GM19455 (cell line): ENCODE measurements around the gene TSC22D1.
"Not testable (repeated sequence)": the region's sequence is repeated elsewhere in the genome, so short reads cannot be mapped to it uniquely, and the experiment has no call there.

ENCODE experiments used
- ATAC-seq: cut with Tn5 transposase; IDR thresholded peaks from one replicate; pipeline ENCODE4 v1.9.1; 2021; ENCODE audit not compliant: unreplicated experiment

Gene TSC22D1

DNA sequence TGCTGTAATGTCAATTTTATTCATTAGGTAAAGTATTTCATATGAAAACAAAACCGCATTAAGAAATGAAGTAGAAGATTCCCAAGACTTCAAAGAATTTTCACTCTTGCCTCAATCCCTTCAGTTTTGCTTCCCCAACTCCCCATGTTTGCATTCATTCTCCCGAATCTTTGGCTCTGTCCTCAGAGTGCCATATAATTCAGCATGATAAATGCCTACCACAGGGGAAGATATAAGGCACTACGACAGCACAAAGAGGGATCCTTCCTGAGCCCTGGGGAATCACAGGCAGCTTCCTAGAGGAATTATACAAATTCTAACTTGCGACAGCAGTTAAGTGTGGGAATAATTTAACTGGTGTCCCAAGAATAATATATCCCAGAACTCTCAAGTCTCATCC lies 68.5 kb downstream of the TSC22D1 start:
- ATAC-seq = no peak

DNA sequence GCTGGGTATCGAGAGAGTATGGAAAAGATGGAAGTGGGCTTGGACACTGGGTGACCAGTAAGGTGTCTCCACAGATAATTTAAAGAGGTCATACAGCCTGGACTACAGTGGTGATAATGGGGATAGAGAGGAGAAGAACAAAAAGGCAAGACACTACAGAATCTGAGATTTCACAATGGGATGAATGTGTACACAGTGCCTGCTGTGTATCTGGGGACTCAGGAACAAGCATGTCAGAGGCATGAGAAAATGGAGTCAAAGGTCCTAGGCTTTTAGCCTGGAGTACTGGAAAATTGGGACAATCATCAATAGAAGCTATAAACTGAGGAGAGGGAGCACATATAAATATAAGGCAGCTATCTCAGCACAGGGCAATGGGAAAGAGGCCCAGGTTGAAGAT lies 69.4 kb downstream of the TSC22D1 start:
- ATAC-seq = no peak

- no peak for ATAC-seq
These were observed 69.9 kb downstream of the TSC22D1 start for GRCh38 chr13:44506251-44506650.

GRCh38 chr13:44504116-44504515 lies 72.0 kb downstream of the TSC22D1 start:
- no peak for ATAC-seq

GRCh38 chr13:44498969-44499368 lies 77.2 kb downstream of the TSC22D1 start:
- ATAC-seq = no peak

- ATAC-seq = no peak
These were observed 77.6 kb downstream of the TSC22D1 start for GRCh38 chr13:44498502-44498901.

DNA sequence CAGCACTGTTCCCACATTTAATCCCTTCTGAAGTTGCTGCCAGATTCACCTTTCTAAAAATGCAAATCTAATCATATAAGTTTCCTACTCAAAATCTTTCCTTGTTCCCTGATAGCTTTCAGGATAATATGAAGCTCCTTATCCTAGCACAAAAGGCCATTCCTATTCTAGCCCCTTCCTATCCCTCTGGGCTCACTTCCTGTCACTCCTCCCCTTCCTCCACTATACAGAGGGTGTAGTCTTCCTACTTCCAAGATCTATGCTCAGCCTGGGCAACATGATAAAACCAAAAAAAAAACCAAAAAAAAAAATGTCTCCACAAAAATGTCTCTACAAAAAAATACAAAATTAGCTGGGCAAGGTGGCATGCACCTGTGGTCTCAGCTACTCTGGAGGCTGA lies 78.3 kb downstream of the TSC22D1 start:
- no peak for ATAC-seq

- ATAC-seq = no peak
These were observed 82.8 kb downstream of the TSC22D1 start for GRCh38 chr13:44493213-44493812.

DNA sequence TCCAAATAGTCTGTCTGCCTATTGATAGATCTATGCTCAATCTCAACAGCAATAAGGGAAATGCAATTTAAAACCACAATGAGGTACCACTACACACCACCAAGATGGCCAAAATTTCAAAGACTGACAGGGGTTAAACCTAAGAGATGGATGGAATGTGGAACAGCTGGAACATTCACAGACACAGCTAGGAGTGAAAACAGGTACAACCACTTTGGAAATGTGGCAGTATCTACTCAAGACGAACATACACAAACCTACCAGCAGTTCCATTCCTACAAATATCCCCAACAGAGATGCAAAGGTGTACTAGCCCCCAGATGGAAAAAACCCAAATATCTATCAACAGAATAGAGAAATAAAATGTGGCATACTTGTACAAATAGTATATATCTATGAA lies 86.4 kb downstream of the TSC22D1 start:
- no peak for ATAC-seq

DNA sequence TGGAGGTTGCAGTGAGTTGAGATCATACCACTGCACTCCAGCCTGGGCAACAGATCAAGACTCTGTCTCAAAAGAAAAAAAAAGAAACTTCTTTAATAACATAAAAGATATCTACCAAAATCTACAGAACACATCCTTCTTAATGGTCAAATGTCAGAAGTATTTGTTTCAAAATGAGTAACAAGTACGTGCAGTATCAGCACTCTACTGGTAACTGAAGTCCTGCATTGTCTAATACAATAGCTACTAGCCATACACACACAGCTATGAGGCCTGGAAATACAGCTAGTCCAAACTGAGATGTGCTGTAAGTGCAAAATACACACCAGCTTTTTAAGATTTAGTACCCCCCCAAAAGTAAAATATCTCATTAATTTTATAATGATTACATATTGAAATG lies 88.1 kb downstream of the TSC22D1 start:
- peak; percentile 52 for ATAC-seq

GRCh38 chr13:44484562-44485138 lies 91.5 kb downstream of the TSC22D1 start:
- peak; percentile 53 for ATAC-seq

DNA sequence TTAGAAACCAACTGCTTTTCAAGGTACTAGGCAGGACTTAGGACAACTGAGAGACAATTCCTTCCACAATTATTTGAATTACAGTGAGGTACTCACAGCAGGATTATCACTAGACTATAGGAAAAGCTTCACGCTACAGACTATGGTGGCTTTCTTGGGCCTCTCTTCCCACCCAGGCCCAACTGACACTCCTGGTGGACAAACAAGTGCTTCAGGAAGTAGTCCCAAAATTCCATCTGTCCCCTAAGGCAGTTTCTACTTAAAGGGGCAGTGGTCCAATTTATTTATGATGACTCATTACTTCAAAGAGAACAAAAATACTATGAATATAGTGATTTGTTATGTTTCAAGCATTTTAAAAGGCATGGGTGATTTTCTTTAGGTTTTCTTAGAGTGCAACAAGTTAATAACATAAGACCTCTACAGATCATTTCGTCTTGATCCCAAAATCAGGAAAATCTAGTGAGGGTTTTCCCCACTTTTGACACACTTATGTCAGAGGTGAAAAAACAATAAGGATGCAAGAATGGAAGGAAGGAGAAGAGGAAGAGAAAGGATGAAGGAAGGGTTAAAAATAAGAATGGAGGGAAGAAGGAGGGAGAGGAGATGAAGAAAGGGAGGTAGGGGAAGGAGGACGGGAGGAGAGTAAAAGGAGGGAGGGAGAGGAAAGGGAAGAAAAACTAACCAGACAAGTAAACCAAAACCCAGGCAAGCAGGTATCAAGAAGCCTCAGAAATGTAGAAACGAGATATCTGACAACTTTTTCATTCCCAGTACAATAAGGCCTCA lies 101.8 kb downstream of the TSC22D1 start:
- ATAC-seq = no peak

DNA sequence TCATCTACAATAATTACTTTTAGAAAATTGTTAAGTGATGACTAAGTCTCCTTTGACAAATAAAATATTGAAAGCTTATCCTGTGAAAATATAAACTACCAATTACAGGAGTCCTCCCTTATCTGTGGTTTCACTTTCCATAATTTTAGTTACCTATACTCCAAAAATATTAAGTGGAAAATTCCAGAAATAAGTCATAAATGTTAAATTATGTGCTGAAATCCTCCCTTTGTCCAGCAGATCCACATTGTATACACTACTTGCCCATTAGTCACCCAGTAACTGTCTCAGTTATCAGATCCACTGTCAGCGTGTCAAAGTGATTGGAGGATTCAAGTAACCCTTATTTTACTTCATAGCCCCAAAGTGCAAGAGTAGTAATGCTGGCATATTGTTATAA lies 104.4 kb downstream of the TSC22D1 start:
- ATAC-seq = no peak

- no peak for ATAC-seq
These were observed 105.2 kb downstream of the TSC22D1 start for GRCh38 chr13:44470638-44471562.

DNA sequence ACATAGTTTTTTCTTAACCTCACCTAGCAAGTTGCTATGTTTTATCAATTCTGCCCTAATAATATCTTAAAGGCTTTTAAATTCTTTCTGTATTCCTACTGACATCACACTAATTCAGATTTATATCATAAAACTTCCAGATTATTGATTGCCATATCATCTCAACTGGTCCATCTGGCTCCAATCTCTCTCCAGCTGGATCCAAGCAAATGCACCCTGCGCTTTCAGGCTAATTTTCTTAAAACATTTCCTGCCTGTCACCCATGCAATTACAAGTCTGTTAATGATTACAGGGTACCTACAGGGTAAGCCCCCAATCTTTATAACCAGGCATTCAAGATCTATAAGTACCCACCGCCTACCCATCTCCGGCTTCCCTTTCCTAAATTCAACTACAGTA lies 107.3 kb downstream of the TSC22D1 start:
- no peak for ATAC-seq

DNA sequence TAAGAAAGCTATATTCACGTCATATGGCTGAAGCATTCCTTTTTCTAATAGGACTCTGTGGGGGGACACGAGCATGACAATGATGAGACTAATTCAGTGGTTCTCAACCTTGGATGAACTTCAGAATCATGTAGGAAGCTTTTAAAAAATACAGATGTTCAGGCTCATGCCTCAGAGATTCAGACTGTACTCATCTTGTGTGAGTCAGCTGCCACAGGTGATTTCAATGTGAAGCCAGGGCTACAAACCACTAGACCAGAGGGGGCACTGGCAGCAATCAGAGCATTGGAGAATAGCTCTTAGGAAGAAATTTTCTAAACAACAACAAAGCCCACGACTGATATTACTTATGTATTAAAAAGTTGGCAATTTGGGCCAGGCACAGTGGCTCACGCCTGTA lies 110.8 kb downstream of the TSC22D1 start:
- no peak for ATAC-seq

DNA sequence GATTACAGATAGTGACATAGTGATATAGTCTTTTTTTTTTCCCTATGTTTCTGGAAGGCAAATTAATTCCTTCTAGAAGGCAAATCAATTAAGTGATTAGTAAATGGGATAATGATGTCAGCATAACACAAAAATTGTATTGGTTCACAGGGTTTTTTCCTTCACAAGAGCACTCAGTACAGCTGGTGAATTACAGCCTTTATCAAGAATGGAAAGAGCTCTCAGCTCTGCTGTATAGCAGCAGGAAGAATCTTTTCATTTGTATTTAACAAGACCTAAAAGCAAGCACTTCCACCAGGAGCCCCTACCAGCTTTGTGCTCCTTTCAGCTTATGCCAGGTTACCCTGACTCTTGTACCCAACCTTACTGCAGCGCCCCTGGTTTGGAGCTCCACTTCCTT lies 111.7 kb downstream of the TSC22D1 start:
- no peak for ATAC-seq

DNA sequence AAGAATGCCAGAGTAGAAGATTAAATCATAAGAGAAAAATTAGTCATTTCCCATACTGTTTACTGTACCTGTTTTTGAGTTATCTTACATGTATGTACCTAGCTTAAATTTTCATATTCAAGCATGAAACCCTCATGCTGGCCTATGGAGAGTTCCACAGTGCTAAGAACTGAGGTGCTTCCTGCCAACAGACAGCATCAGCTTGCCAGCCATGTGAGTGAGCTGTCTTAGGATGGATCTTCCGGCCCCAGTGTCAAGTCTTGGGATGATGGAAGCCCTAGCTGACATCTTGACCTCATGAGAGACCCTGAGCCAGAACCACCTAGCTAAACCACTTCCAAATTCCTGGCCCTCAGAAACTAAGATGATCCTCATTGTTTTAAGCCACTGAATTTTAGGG lies 112.4 kb downstream of the TSC22D1 start:
- no peak for ATAC-seq

- no peak for ATAC-seq
These were observed 116.5 kb downstream of the TSC22D1 start for GRCh38 chr13:44459674-44460073.

- ATAC-seq = no peak
These were observed 117.7 kb downstream of the TSC22D1 start for GRCh38 chr13:44458313-44458975.

DNA sequence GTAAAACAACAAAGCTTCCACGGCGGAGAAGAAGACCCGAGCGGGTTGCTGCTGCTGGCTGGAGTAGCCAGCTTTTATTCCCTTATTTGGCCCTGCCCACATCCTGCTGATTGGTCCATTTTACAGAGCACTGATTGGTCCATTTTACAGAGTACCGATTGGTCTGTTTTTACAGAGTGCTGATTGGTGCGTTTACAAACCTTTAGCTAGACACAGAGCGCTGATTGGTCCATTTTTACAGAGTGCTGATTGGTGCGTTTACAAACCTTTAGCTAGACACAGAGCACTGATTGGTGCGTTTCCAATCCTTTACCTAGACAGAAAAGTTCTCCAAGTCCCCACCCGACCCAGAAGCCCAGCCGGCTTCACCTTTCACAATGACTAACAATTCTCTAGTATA lies 119.9 kb downstream of the TSC22D1 start:
- not testable (repeated sequence) for ATAC-seq
